Type B pancreatic cell (in vitro differentiated cells): ENCODE data around the gene RAD51B. TPM values are rescaled to one million over a fixed set of nuclear protein-coding genes. Genes with fewer than 3 reads are reported as not detected.

Experiments
- DNase-seq: peaks from one replicate; pipeline ENCODE4 v3.0.0; 2021; ENCODE audit warnings: mixed read lengths; ENCODE audit not compliant: unreplicated experiment; ENCODE audit errors: extremely low spot score
- H3K27ac Mint-ChIP-seq: 2 replicates; pipeline ENCODE4 v1.8.0; 2021; ENCODE audit warnings: mild to moderate bottlenecking, mixed read lengths
- H3K27me3 Mint-ChIP-seq: 2 replicates; pipeline ENCODE4 v1.8.0; 2021; ENCODE audit warnings: mixed read lengths
- H3K36me3 Mint-ChIP-seq: 2 replicates; pipeline ENCODE4 v1.8.0; 2021; ENCODE audit warnings: mixed read lengths
- H3K4me1 Mint-ChIP-seq: one replicate; pipeline ENCODE4 v1.8.0; 2021; ENCODE audit warnings: mixed read lengths; ENCODE audit not compliant: unreplicated experiment
- H3K4me3 Mint-ChIP-seq: 2 replicates; pipeline ENCODE4 v1.8.0; 2021; ENCODE audit warnings: mild to moderate bottlenecking, mixed read lengths
- H3K9me3 Mint-ChIP-seq: 2 replicates; pipeline ENCODE4 v1.8.0; 2021; ENCODE audit warnings: mixed read lengths
- total RNA-seq: library from RNA; stranded (reverse); gene quantifications from 2 replicates; pipeline ENCODE4 v1.2.1, GENCODE V29; 2021; ENCODE audit warnings: low replicate concordance
- TF ChIP-seq, protein P1 (sequence below): fragments of 200-600 bp; sonication (generic); conservative IDR thresholded peaks from 2 replicates; pipeline ENCODE4 v1.5.0; 2021; ENCODE audit warnings: antibody characterized with exemption, mild to moderate bottlenecking

RAD51B gene
- total RNA-seq, 1 donor from 2014 or later = 27.3 TPM

DNA sequence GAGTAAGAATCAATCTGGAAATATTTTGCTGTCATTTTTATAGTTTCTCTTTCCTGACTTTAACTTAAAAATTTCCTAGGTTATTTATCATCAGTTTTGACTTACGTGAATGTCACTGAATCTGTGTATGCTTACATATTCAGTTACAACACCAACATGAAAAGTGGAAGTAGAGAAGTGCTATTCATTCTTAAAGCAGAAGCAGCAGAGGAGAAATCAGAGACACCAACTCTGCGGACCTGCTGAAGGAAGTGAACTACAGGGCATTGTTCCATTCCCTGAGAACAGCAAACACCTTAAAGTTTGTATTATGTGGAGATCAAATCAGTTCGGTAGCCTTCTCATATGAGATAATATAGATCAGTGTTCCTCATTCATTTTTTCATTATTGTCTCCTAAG lies 34.1 kb downstream of the RAD51B start:
- H3K9me3 Mint-ChIP-seq = peaks cover 7% of the 10 kb centered on the region
- H3K27ac Mint-ChIP-seq = peak overlapping the region; percentile 52
- no peaks in the 10 kb centered on the region for H3K27me3 Mint-ChIP-seq
- peaks cover 10% of the 10 kb centered on the region for H3K36me3 Mint-ChIP-seq
- H3K4me3 Mint-ChIP-seq = peak overlapping the region; percentile 12
- TF ChIP-seq, protein P1, sequence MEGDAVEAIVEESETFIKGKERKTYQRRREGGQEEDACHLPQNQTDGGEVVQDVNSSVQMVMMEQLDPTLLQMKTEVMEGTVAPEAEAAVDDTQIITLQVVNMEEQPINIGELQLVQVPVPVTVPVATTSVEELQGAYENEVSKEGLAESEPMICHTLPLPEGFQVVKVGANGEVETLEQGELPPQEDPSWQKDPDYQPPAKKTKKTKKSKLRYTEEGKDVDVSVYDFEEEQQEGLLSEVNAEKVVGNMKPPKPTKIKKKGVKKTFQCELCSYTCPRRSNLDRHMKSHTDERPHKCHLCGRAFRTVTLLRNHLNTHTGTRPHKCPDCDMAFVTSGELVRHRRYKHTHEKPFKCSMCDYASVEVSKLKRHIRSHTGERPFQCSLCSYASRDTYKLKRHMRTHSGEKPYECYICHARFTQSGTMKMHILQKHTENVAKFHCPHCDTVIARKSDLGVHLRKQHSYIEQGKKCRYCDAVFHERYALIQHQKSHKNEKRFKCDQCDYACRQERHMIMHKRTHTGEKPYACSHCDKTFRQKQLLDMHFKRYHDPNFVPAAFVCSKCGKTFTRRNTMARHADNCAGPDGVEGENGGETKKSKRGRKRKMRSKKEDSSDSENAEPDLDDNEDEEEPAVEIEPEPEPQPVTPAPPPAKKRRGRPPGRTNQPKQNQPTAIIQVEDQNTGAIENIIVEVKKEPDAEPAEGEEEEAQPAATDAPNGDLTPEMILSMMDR = no peak
- peaks cover 19% of the 10 kb centered on the region for H3K4me1 Mint-ChIP-seq
- DNase-seq = no peak

GRCh38 chr14:67856827-67857226 lies 37.2 kb downstream of the RAD51B start:
- no peaks in the 10 kb centered on the region for H3K36me3 Mint-ChIP-seq
- no peak overlapping the region for H3K4me3 Mint-ChIP-seq
- H3K27ac Mint-ChIP-seq = peak overlapping the region; percentile 48
- DNase-seq = no peak
- TF ChIP-seq, protein P1 = no peak
- no peaks in the 10 kb centered on the region for H3K27me3 Mint-ChIP-seq
- no peaks in the 10 kb centered on the region for H3K9me3 Mint-ChIP-seq
- H3K4me1 Mint-ChIP-seq = peaks cover 19% of the 10 kb centered on the region

DNA sequence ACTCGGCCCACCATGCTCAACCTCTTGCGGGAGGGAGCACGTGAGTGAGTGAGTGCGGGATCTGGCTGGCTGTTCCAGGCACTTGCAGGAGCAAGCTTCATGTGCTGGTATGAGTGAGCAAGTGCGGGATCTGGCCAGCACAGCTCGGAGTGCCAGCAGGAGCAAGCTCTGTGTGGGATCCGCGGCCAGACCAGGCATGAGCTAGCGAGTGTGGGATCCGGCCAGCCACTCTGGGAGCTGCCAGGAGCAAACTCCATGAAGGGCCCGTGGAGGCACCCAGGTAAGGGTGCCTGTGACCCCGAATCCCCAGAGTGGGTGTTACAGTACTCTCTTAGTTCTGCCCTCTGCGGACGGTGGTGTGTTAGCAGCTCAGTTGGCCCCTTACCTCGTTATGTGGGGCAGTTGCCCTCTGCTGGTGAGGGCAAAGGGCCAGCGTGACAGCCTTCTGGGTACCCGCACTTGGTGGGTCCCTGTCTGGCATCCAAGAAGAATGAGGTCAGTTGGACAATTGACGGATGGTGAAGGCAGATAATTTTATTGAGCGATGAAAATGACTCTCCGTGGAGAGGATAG lies 38.3 kb downstream of the RAD51B start:
- Mint-ChIP-seq H3K4me3 (no peak overlapping the region), H3K27ac (no peak overlapping the region), H3K9me3 (no peaks in the 10 kb centered on the region), H3K27me3 (no peaks in the 10 kb centered on the region), H3K36me3 (no peaks in the 10 kb centered on the region), H3K4me1 (peaks cover 19% of the 10 kb centered on the region)
- no peak for DNase-seq
- TF ChIP-seq, protein P1 = no peak

GRCh38 chr14:67859169-67859749 lies 39.7 kb downstream of the RAD51B start:
- Mint-ChIP-seq H3K27ac (no peak overlapping the region), H3K4me3 (no peak overlapping the region), H3K4me1 (peaks cover 16% of the 10 kb centered on the region), H3K9me3 (no peaks in the 10 kb centered on the region), H3K27me3 (no peaks in the 10 kb centered on the region), H3K36me3 (no peaks in the 10 kb centered on the region)
- no peak for DNase-seq
- TF ChIP-seq, protein P1 = no peak

DNA sequence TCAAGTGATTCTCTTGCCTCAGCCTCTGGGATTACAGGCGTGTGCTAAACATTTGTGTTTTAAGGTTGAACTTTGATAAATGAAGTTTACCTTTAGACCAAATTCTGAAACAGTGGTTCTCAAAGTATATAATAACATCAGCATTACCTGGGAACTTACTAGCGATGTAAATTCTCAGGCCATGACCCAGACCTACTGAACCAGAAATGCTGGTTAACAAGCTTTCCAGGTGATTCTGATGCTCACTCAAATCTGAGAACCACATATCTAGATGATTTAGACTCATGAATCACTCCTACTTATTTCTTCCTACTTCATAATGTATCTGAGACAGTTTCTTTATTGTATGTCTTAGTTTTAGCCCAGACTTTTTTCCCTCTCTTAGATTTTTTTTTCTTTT lies 43.6 kb downstream of the RAD51B start:
- no peak for DNase-seq
- Mint-ChIP-seq H3K4me3 (peak overlapping the region; percentile 20), H3K4me1 (peaks cover 4% of the 10 kb centered on the region), H3K36me3 (peaks cover 19% of the 10 kb centered on the region), H3K27me3 (no peaks in the 10 kb centered on the region), H3K9me3 (peaks cover 6% of the 10 kb centered on the region), H3K27ac (peak overlapping the region; percentile 59)
- TF ChIP-seq, protein P1 = no peak
